ENCODE results near the gene QSOX1.

- TF ChIP-seq CTCF (IDR thresholded peaks at IDR 0.05) (no peak), SP1 (CRISPR knock-in tag; conservative IDR thresholded peaks at IDR 0.05) (no peak), ESRRA (CRISPR knock-in tag; IDR thresholded peaks at IDR 0.05; ENCODE audit: borderline replicate concordance) (no peak), ATF3 (CRISPR knock-in tag; conservative IDR thresholded peaks at IDR 0.05) (no peak), KAT7 (CRISPR knock-in tag; IDR thresholded peaks at IDR 0.05; ENCODE audit: borderline replicate concordance) (no peak), SOX15 (CRISPR knock-in tag; IDR thresholded peaks at IDR 0.05) (no peak), ZNF138 (CRISPR knock-in tag; conservative IDR thresholded peaks at IDR 0.05) (no peak), JAZF1 (CRISPR knock-in tag; IDR thresholded peaks at IDR 0.05) (no peak)
- TF ChIP-seq, protein P1, sequence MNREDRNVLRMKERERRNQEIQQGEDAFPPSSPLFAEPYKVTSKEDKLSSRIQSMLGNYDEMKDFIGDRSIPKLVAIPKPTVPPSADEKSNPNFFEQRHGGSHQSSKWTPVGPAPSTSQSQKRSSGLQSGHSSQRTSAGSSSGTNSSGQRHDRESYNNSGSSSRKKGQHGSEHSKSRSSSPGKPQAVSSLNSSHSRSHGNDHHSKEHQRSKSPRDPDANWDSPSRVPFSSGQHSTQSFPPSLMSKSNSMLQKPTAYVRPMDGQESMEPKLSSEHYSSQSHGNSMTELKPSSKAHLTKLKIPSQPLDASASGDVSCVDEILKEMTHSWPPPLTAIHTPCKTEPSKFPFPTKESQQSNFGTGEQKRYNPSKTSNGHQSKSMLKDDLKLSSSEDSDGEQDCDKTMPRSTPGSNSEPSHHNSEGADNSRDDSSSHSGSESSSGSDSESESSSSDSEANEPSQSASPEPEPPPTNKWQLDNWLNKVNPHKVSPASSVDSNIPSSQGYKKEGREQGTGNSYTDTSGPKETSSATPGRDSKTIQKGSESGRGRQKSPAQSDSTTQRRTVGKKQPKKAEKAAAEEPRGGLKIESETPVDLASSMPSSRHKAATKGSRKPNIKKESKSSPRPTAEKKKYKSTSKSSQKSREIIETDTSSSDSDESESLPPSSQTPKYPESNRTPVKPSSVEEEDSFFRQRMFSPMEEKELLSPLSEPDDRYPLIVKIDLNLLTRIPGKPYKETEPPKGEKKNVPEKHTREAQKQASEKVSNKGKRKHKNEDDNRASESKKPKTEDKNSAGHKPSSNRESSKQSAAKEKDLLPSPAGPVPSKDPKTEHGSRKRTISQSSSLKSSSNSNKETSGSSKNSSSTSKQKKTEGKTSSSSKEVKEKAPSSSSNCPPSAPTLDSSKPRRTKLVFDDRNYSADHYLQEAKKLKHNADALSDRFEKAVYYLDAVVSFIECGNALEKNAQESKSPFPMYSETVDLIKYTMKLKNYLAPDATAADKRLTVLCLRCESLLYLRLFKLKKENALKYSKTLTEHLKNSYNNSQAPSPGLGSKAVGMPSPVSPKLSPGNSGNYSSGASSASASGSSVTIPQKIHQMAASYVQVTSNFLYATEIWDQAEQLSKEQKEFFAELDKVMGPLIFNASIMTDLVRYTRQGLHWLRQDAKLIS (CRISPR knock-in tag; IDR thresholded peaks at IDR 0.05; ENCODE audit: borderline replicate concordance): no peak
Measured at GRCh38 chr1:180199018-180199417, 44.3 kb downstream of the QSOX1 start.

All from WTC11 (cell line).